HL-60 (cell line): ENCODE results near the gene GNB1.

Experiments used
- POLR2AphosphoS5 ChIP-seq: IDR thresholded peaks from 2 replicates; pipeline ENCODE4 v1.6.1; 2012; ENCODE audit warnings: low read depth
- REST ChIP-seq: IDR thresholded peaks from 2 replicates; pipeline ENCODE4 v1.6.1; 2012; ENCODE audit warnings: low read depth; ENCODE audit not compliant: insufficient replicate concordance
- TF ChIP-seq, protein P1 (sequence below): IDR thresholded peaks from one replicate; pipeline ENCODE4 v1.5.1; 2011; ENCODE audit warnings: low read length, control low read depth, inconsistent platforms; ENCODE audit not compliant: insufficient read depth

- TF ChIP-seq, protein P1, sequence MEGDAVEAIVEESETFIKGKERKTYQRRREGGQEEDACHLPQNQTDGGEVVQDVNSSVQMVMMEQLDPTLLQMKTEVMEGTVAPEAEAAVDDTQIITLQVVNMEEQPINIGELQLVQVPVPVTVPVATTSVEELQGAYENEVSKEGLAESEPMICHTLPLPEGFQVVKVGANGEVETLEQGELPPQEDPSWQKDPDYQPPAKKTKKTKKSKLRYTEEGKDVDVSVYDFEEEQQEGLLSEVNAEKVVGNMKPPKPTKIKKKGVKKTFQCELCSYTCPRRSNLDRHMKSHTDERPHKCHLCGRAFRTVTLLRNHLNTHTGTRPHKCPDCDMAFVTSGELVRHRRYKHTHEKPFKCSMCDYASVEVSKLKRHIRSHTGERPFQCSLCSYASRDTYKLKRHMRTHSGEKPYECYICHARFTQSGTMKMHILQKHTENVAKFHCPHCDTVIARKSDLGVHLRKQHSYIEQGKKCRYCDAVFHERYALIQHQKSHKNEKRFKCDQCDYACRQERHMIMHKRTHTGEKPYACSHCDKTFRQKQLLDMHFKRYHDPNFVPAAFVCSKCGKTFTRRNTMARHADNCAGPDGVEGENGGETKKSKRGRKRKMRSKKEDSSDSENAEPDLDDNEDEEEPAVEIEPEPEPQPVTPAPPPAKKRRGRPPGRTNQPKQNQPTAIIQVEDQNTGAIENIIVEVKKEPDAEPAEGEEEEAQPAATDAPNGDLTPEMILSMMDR = no peak
- no peak for TF ChIP-seq REST
- no peak for TF ChIP-seq POLR2AphosphoS5
These were observed 33.7 kb downstream of the GNB1 start for GRCh38 chr1:1857096-1857703.
